ENCODE measurements around the gene SULT1C4. TPM values are rescaled to one million over a fixed set of nuclear protein-coding genes. Genes with fewer than 3 reads are reported as not detected.

SULT1C4 gene
- polyA plus RNA-seq, 1 experiment: 0.05 TPM

DNA sequence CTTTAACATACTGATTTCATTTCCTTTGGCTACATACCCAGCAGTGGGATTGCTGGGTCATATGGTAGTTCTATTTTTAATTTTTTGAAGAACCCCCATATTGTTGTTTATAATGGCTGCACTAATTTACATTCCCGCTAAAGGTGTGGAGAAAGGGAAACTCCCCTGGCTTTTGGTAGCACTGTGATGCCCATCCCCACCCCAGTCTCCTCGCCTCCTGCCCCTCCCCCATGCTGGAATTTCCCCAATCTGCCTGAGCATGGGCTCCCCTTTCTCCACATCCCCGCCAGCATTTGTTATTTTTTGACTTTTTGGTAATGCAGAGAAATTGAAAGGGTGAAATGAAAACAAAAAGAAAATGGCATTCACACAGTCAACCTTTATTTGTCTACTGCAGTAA lies 30.0 kb upstream of the SULT1C4 start:
- TF ChIP-seq, protein P1, sequence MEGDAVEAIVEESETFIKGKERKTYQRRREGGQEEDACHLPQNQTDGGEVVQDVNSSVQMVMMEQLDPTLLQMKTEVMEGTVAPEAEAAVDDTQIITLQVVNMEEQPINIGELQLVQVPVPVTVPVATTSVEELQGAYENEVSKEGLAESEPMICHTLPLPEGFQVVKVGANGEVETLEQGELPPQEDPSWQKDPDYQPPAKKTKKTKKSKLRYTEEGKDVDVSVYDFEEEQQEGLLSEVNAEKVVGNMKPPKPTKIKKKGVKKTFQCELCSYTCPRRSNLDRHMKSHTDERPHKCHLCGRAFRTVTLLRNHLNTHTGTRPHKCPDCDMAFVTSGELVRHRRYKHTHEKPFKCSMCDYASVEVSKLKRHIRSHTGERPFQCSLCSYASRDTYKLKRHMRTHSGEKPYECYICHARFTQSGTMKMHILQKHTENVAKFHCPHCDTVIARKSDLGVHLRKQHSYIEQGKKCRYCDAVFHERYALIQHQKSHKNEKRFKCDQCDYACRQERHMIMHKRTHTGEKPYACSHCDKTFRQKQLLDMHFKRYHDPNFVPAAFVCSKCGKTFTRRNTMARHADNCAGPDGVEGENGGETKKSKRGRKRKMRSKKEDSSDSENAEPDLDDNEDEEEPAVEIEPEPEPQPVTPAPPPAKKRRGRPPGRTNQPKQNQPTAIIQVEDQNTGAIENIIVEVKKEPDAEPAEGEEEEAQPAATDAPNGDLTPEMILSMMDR (IDR thresholded peaks at IDR 0.05; ENCODE audit: insufficient read depth, low read depth, low read length): no peak
- CTCF ChIA-PET: no interaction called here

DNA sequence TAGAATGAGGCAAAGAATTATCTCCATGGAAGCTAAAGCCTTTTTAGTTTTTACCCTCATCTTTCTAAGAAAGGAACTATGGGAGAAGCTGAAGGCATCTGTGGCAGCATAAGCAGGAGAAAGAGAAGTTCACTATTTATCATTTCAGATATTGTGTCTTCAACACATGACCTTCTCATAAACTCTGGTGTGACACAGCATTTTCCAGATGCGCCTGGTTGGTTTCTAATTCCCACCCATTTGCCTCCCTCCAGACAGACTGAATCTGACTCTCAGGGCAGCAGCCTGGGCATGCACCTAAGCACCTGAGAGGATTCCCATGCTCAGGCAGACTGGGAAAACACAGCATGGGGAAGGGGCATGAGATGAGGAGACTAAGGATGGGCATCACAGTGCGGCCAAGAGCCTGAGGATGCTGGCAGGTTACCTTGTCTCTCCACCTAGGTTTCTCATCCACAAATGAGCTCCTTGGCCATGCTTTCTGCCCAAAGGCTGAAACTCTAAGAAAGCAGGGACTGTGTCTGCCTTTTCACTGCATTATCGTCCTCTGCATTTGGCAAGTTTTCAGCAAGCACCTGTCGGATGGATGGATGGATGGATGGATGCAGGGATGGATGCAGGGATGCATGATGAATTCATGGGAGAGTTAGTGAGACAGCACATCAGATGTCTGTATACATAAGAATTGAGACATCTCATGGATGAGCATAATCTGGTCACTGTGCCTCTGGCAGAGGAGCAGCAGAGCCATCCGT lies 28.8 kb upstream of the SULT1C4 start:
- ChIA-PET CTCF (interaction anchor here (0.7 to 1.4 kb wide), 3 partner anchors 235 to 263 kb away, joined by 3 to 7 read pairs (median 5); no protein-coding TSS in a partner anchor), POLR2A (no interaction called here)
- no peak overlapping the region for H3K4me3 ChIP-seq (ENCODE audit: low read depth, low read length)
- H3K36me3 ChIP-seq (ENCODE audit: control insufficient read depth, insufficient read depth, low read length): no peaks in the 10 kb centered on the region
- TF ChIP-seq, protein P1 (IDR thresholded peaks at IDR 0.05; ENCODE audit: insufficient read depth, low read depth, low read length): no peak
- DNase-seq (ENCODE audit: low read depth): no peak
- H3K27me3 ChIP-seq (ENCODE audit: control insufficient read depth, insufficient read depth, low read length): peaks cover 8% of the 10 kb centered on the region

More for the DNA sequence above, 30.0 kb upstream of the SULT1C4 start:
- no peak for DNase-seq (ENCODE audit: low read depth)
- Histone ChIP-seq H3K27me3 (ENCODE audit: control insufficient read depth, insufficient read depth, low read length) (peaks cover 8% of the 10 kb centered on the region), H3K4me3 (ENCODE audit: low read depth, low read length) (no peak overlapping the region), H3K36me3 (ENCODE audit: control insufficient read depth, insufficient read depth, low read length) (no peaks in the 10 kb centered on the region)
- POLR2A ChIA-PET: no interaction called here

DNA sequence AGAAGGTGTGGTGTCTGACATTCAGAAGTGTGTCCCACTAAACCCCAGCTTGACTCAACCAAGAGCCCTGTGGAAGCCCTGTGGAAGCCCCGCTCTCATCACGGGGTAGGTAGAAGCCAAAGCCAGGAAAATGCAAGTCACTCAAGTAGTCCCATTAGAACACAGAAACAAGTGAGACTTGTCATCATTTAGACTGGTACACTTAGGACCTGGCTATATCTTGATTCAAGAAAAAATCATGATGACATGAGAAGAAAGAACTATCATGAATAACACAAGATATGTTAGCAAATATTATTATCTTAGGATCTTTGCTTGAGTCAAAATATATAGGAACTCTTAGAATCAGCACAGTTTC lies 28.2 kb upstream of the SULT1C4 start:
- CTCF ChIA-PET: interaction anchor here (1.4 kb wide), 1 partner anchor 237 kb away, joined by 7 read pairs; no protein-coding TSS in a partner anchor
- H3K4me3 ChIP-seq (ENCODE audit: low read depth, low read length): no peak overlapping the region
- TF ChIP-seq, protein P1 (IDR thresholded peaks at IDR 0.05; ENCODE audit: insufficient read depth, low read depth, low read length): no peak
- POLR2A ChIA-PET: no interaction called here
- no peak for DNase-seq (ENCODE audit: low read depth)
- H3K27me3 ChIP-seq (ENCODE audit: control insufficient read depth, insufficient read depth, low read length): peaks cover 8% of the 10 kb centered on the region
- no peaks in the 10 kb centered on the region for H3K36me3 ChIP-seq (ENCODE audit: control insufficient read depth, insufficient read depth, low read length)

DNA sequence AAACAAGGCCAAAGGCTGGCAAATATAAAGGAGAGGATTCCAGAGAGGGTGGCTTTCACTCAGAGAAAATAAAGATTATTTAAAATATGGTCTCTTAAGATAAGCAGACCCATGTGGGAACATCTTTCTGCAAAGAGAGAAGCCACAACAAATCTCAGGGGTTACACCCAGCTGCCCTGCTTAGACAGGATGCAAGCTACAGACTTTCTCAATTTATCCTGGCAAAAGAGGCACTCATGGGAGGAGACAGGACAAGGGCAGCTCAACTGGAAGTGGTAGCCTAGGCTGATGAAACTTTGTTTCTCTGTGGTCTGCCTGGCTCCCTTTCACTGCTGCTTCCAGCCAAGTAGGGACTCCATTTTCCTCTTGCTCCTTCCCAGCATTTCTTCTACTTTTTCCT lies 25.9 kb upstream of the SULT1C4 start:
- ChIA-PET POLR2A (no interaction called here), CTCF (interaction anchor here (0.7 to 2.4 kb wide), 3 partner anchors 138 to 284 kb away, joined by 3 to 17 read pairs (median 15); no protein-coding TSS in a partner anchor)
- TF ChIP-seq, protein P1 (IDR thresholded peaks at IDR 0.05; ENCODE audit: insufficient read depth, low read depth, low read length): no peak
- no peak for DNase-seq (ENCODE audit: low read depth)
- no peaks in the 10 kb centered on the region for H3K36me3 ChIP-seq (ENCODE audit: control insufficient read depth, insufficient read depth, low read length)
- peaks cover 4% of the 10 kb centered on the region for H3K27me3 ChIP-seq (ENCODE audit: control insufficient read depth, insufficient read depth, low read length)
- no peak overlapping the region for H3K4me3 ChIP-seq (ENCODE audit: low read depth, low read length)

DNA sequence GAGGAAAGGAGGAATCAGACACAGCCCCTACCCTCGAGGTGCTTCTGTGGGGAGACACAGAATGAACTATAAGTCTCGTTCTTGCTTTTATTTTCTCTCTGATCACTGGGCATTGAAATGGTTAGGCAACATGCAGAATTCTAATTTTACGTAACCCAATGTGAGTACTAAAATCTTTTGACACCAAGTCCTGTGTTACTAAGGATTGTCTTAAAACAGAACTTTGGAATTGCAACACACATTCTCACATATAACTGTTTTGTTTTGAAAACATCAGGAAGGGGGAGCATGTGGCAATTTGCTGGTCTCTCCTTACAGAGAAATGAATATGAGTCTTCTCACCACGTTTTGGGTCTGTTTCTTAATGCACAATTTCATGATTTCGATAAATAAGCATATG lies 23.6 kb upstream of the SULT1C4 start:
- no peak for DNase-seq (ENCODE audit: low read depth)
- ChIA-PET CTCF (interaction anchor here (1.1 kb wide), 1 partner anchor 282 kb away, joined by 4 read pairs; no protein-coding TSS in a partner anchor), POLR2A (no interaction called here)
- TF ChIP-seq, protein P1 (IDR thresholded peaks at IDR 0.05; ENCODE audit: insufficient read depth, low read depth, low read length): no peak
- Histone ChIP-seq H3K36me3 (ENCODE audit: control insufficient read depth, insufficient read depth, low read length) (no peaks in the 10 kb centered on the region), H3K27me3 (ENCODE audit: control insufficient read depth, insufficient read depth, low read length) (peaks cover 2% of the 10 kb centered on the region), H3K4me3 (ENCODE audit: low read depth, low read length) (no peak overlapping the region)
